SK-N-SH (cell line): ENCODE data around the gene CLSTN2. TPM values are rescaled to one million over a fixed set of nuclear protein-coding genes. Genes with fewer than 3 reads are reported as not detected.
A peak's percentile ranks its signal among the peaks of the same experiment; 100 is the strongest.

Source experiments
- CTCF ChIA-PET: fragments of 300-600, 350-600 bp; formaldehyde crosslinking; extraction: SDS; loops from one replicate; lab custom pipeline; 2021; lab: Yijun Ruan, JAX
- POLR2A ChIA-PET: fragments of 350-600 bp; sonication (Branson Sonifier 250); formaldehyde crosslinking; extraction: SDS; loops from one replicate; lab custom pipeline; 2020; ENCODE audit warnings: antibody characterized with exemption, inconsistent platforms; lab: Yijun Ruan, JAX
- DNase-seq: peaks from one replicate; pipeline ENCODE4 v3.0.0; 2012
- H2AFZ ChIP-seq: fragments of 200-600 bp; sonication (generic); 2 replicates; pipeline ENCODE4 v1.8.1; 2016; ENCODE audit warnings: antibody characterized with exemption, mild to moderate bottlenecking, low read depth
- H3F3A ChIP-seq: fragments of 200-600 bp; sonication (generic); replicated peaks from 2 replicates; pipeline ENCODE3; 2016; ENCODE audit warnings: antibody characterized with exemption, mild to moderate bottlenecking; ENCODE audit not compliant: insufficient read depth
- H3K27ac ChIP-seq, 2 experiments: fragments of 200-500 bp in 1 of 2; fragments of 200-600 bp in 1 of 2; sonication (Bioruptor generic) in 1 of 2; sonication (generic), shearing (Covaris generic) in 1 of 2; 2 replicates each; pipeline versions ENCODE4 v1.5.1 to v1.6.1; 2014 to 2016; ENCODE audit warnings: low read depth in 2 of 2, inconsistent platforms in 1 of 2, low read length in 1 of 2, mild to moderate bottlenecking in 1 of 2, mixed read lengths in 1 of 2
- H3K27me3 ChIP-seq: fragments of 200-600 bp; sonication (generic), shearing (Covaris generic); 2 replicates; pipeline ENCODE4 v1.6.1; 2016; ENCODE audit warnings: mixed run types; ENCODE audit not compliant: insufficient read depth
- H3K36me3 ChIP-seq, 2 experiments: fragments of 200-500 bp in 1 of 2; fragments of 200-600 bp in 1 of 2; sonication (Bioruptor generic) in 1 of 2; sonication (generic) in 1 of 2; replicated peaks in 1 of 2; 2 replicates each; pipeline versions ENCODE3 to v1.5.1; 2014 to 2016; ENCODE audit warnings: low read length in 1 of 2, mild to moderate bottlenecking in 1 of 2; ENCODE audit not compliant: insufficient read depth in 2 of 2, control insufficient read depth in 1 of 2
- H3K4me1 ChIP-seq, 2 experiments: fragments of 200-500 bp in 1 of 2; fragments of 200-600 bp in 1 of 2; sonication (Bioruptor generic) in 1 of 2; sonication (generic), shearing (Covaris generic) in 1 of 2; 2 replicates each; pipeline versions ENCODE4 v1.5.1 to v1.6.1; 2014 to 2016; ENCODE audit warnings: low read depth in 1 of 2, low read length in 1 of 2, mixed run types in 1 of 2; ENCODE audit not compliant: insufficient read depth in 2 of 2, control insufficient read depth in 1 of 2
- H3K4me2 ChIP-seq: fragments of 200-600 bp; sonication (generic), shearing (Covaris generic); 2 replicates; pipeline ENCODE4 v1.6.1; 2017; ENCODE audit warnings: mixed run types
- H3K4me3 ChIP-seq, 2 experiments: fragments of 200-500 bp in 1 of 2; fragments of 200-600 bp in 1 of 2; sonication (Bioruptor generic) in 1 of 2; sonication (generic), shearing (Covaris generic) in 1 of 2; 2 replicates each; pipeline versions ENCODE4 v1.5.1 to v1.8.1; 2014 to 2016; ENCODE audit warnings: low read depth in 2 of 2, inconsistent platforms in 1 of 2, low read length in 1 of 2, mild to moderate bottlenecking in 1 of 2, mixed read lengths in 1 of 2, moderate library complexity in 1 of 2
- H3K79me2 ChIP-seq: fragments of 200-600 bp; sonication (generic); 2 replicates; pipeline ENCODE4 v1.8.1; 2017; ENCODE audit warnings: mild to moderate bottlenecking; ENCODE audit not compliant: insufficient read depth
- H3K9ac ChIP-seq: fragments of 200-600 bp; sonication (generic); 2 replicates; pipeline ENCODE4 v1.6.1; 2017; ENCODE audit warnings: mixed run types
- H3K9me2 ChIP-seq: fragments of 200-600 bp; sonication (generic); 2 replicates; pipeline ENCODE4 v1.6.1; 2017; ENCODE audit warnings: mixed run types
- H3K9me3 ChIP-seq: fragments of 200-600 bp; sonication (generic); 2 replicates; pipeline ENCODE4 v1.6.1; 2017; ENCODE audit warnings: mixed run types, mild to moderate bottlenecking, moderate library complexity
- H4K20me1 ChIP-seq: fragments of 200-600 bp; sonication (generic); 2 replicates; pipeline ENCODE4 v1.6.1; 2017; ENCODE audit warnings: mild to moderate bottlenecking, mixed run types; ENCODE audit not compliant: insufficient read depth
- MEF2A ChIP-seq: IDR thresholded peaks from 2 replicates; pipeline ENCODE4 v1.4.0; 2012; ENCODE audit warnings: low read depth, borderline replicate concordance
- RAD21 ChIP-seq: IDR thresholded peaks from 2 replicates; pipeline ENCODE4 v1.6.1; 2012; ENCODE audit warnings: mild to moderate bottlenecking, low read length
- RCOR1 ChIP-seq: fragments of 150-350 bp; IDR thresholded peaks from 2 replicates; pipeline ENCODE4 v1.6.1; 2017; ENCODE audit warnings: antibody characterized with exemption, low read length
- SMC3 ChIP-seq: IDR thresholded peaks from 2 replicates; pipeline ENCODE4 v1.6.1; 2012; ENCODE audit warnings: low read depth, low read length, improper control_type of control experiment
- USF2 ChIP-seq: fragments of 150-350 bp; IDR thresholded peaks from 2 replicates; pipeline ENCODE4 v1.6.1; 2017; ENCODE audit warnings: antibody characterized with exemption, low read length, low read depth, borderline replicate concordance
- WGBS: methylation state at CpG from one replicate; pipeline ENCODE4 v1.1.6; 2017; ENCODE audit warnings: low lambda C conversion rate; 5-methylcytosine and 5-hydroxymethylcytosine counted together
- polyA plus RNA-seq, 3 experiments: library from polyadenylated mRNA; depleted of rRNA; stranded (reverse); fragments of >200 nt; gene quantifications; 2 replicates each; pipeline ENCODE4 v1.2.3, GENCODE V29; 2012

CLSTN2 gene
- polyA plus RNA-seq, 1 of the 3 experiments (the other 2 are of a cell fraction) = 0.02 TPM

GRCh38 chr3:140051019-140051957 is 116.3 kb downstream of the CLSTN2 start:
- 39% methylated on average over 10 of the region's 12 CpGs for WGBS
- Histone ChIP-seq H3K9ac (no peak overlapping the region), H3K27ac (no peak overlapping the region), H3K9me2 (no peaks in the 10 kb centered on the region), H3K9me3 (no peaks in the 10 kb centered on the region), H3K36me3 (no peaks in the 10 kb centered on the region), H3K4me1 (peaks cover 0 to 13% of the 10 kb centered on the region in 2 experiments; a peak in 1 of 4 replicates), H3K4me2 (no peak overlapping the region), H3F3A (no peaks in the 10 kb centered on the region), H3K27me3 (no peaks in the 10 kb centered on the region), H2AFZ (no peak overlapping the region), H3K79me2 (no peaks in the 10 kb centered on the region), H4K20me1 (no peaks in the 10 kb centered on the region), H3K4me3 (no peak overlapping the region)
- DNase-seq = peak; percentile 49
- peak; percentile 82 for TF ChIP-seq RAD21
- TF ChIP-seq SMC3 = peak; percentile 61
- TF ChIP-seq MEF2A = no peak
- POLR2A ChIA-PET = no interaction called here
- CTCF ChIA-PET = interaction anchor here (0.6 to 6.6 kb wide), 16 partner anchors 10 to 155 kb away, joined by 3 to 81 read pairs (median 4); partner anchors contain the start of gene CLSTN2

GRCh38 chr3:140052771-140053702 is 118.1 kb downstream of the CLSTN2 start:
- peak; percentile 37 for DNase-seq

GRCh38 chr3:140053794-140054193 is 118.8 kb downstream of the CLSTN2 start:
- POLR2A ChIA-PET = interaction anchor here (0.6 kb wide), 1 partner anchor 16 kb away, joined by 3 read pairs; no protein-coding TSS in a partner anchor
- 4% methylated on average over 3 of the region's 3 CpGs for WGBS
- Histone ChIP-seq H3K4me2 (no peak overlapping the region), H3K9me2 (no peaks in the 10 kb centered on the region), H3K9me3 (no peaks in the 10 kb centered on the region), H3K4me1 (peaks cover 0 to 13% of the 10 kb centered on the region in 2 experiments; a peak in 1 of 4 replicates), H3K79me2 (no peaks in the 10 kb centered on the region), H3K36me3 (no peaks in the 10 kb centered on the region), H3K27ac (no peak overlapping the region), H3K27me3 (no peaks in the 10 kb centered on the region), H3K4me3 (no peak overlapping the region), H3F3A (no peaks in the 10 kb centered on the region), H3K9ac (no peak overlapping the region), H2AFZ (no peak overlapping the region), H4K20me1 (no peaks in the 10 kb centered on the region)
- CTCF ChIA-PET = interaction anchor here (0.6 to 6.6 kb wide), 9 partner anchors 8 to 675 kb away, joined by 3 to 81 read pairs (median 4); partner anchors contain the start of gene CLSTN2
- TF ChIP-seq USF2 (no peak), MEF2A (no peak)
- DNase-seq = no peak

More at GRCh38 chr3:140052771-140053702, 118.1 kb downstream of the CLSTN2 start:
- Histone ChIP-seq H3K9me2 (no peaks in the 10 kb centered on the region), H3K4me3 (no peak overlapping the region), H3K4me1 (peaks cover 0 to 13% of the 10 kb centered on the region in 2 experiments; a peak in 1 of 4 replicates), H4K20me1 (no peaks in the 10 kb centered on the region), H3K9me3 (no peaks in the 10 kb centered on the region), H3K9ac (no peak overlapping the region), H3K27me3 (no peaks in the 10 kb centered on the region), H3K36me3 (no peaks in the 10 kb centered on the region), H3F3A (no peaks in the 10 kb centered on the region), H3K79me2 (no peaks in the 10 kb centered on the region), H3K27ac (peak overlapping the region in 1 of 2 experiments; percentile 17; a peak in 1 of 4 replicates), H2AFZ (no peak overlapping the region), H3K4me2 (no peak overlapping the region)
- 6% methylated on average over 10 of the region's 11 CpGs for WGBS
- POLR2A ChIA-PET = interaction anchor here (0.6 kb wide), 1 partner anchor 17 kb away, joined by 3 read pairs; no protein-coding TSS in a partner anchor
- TF ChIP-seq RCOR1 = no peak
- peak; percentile 15; the same call in 1 of the 2 replicates for TF ChIP-seq RAD21
- CTCF ChIA-PET = interaction anchor here (0.6 to 6.6 kb wide), 14 partner anchors 8 to 676 kb away, joined by 3 to 81 read pairs (median 3); partner anchors contain the start of gene CLSTN2
